Measurements from ENCODE around the gene MRPS15.
"Not testable (repeated sequence)": the region's sequence is repeated elsewhere in the genome, so short reads cannot be mapped to it uniquely, and the experiment has no call there.

Gene MRPS15

GRCh38 chr1:36463803-36464604 lies at the start of gene MRPS15:
MRPS15 (minus strand) TSS chr1:36464384; CDS start chr1:36464275, 109 bp downstream.
- TF ChIP-seq, protein P1, sequence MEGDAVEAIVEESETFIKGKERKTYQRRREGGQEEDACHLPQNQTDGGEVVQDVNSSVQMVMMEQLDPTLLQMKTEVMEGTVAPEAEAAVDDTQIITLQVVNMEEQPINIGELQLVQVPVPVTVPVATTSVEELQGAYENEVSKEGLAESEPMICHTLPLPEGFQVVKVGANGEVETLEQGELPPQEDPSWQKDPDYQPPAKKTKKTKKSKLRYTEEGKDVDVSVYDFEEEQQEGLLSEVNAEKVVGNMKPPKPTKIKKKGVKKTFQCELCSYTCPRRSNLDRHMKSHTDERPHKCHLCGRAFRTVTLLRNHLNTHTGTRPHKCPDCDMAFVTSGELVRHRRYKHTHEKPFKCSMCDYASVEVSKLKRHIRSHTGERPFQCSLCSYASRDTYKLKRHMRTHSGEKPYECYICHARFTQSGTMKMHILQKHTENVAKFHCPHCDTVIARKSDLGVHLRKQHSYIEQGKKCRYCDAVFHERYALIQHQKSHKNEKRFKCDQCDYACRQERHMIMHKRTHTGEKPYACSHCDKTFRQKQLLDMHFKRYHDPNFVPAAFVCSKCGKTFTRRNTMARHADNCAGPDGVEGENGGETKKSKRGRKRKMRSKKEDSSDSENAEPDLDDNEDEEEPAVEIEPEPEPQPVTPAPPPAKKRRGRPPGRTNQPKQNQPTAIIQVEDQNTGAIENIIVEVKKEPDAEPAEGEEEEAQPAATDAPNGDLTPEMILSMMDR (IDR thresholded peaks at IDR 0.05; ENCODE audit: extremely low read depth, missing control alignments), result no peak
- peak; percentile 93 for DNase-seq (ENCODE audit: low spot score)

DNA sequence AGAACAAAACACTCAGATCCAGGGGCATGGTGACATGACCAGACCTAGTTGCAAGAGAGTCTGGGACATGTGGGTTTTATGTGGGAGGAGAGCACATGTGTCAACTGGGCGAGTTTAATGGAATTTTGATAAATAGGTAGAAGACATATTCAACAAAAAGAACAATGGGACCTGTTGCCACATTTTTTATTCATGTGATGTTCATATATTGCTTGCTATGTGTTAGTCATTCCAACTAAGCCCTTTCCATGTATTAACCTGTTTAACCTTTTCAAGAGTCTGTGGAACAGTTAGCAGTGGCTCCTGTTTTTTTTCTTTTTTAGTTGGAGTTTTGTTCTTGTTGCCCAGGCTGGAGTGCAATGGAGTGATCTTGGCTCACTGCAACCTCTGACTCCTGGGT lies 48.7 kb upstream of the MRPS15 start:
- TF ChIP-seq, protein P1 (IDR thresholded peaks at IDR 0.05; ENCODE audit: extremely low read depth, missing control alignments), result no peak
- no peak for DNase-seq (ENCODE audit: low spot score)

- TF ChIP-seq, protein P1 (IDR thresholded peaks at IDR 0.05; ENCODE audit: extremely low read depth, missing control alignments), result no peak
- DNase-seq (ENCODE audit: low spot score), result no peak
Measured at GRCh38 chr1:36511804-36512798, 47.9 kb upstream of the MRPS15 start.

- not testable (repeated sequence) for DNase-seq (ENCODE audit: low spot score)
Measured at GRCh38 chr1:36511220-36511619, 47.0 kb upstream of the MRPS15 start.

- no peak for DNase-seq (ENCODE audit: low spot score)
- TF ChIP-seq, protein P1 (IDR thresholded peaks at IDR 0.05; ENCODE audit: extremely low read depth, missing control alignments), result no peak
Measured at GRCh38 chr1:36510418-36510817, 46.2 kb upstream of the MRPS15 start.

DNA sequence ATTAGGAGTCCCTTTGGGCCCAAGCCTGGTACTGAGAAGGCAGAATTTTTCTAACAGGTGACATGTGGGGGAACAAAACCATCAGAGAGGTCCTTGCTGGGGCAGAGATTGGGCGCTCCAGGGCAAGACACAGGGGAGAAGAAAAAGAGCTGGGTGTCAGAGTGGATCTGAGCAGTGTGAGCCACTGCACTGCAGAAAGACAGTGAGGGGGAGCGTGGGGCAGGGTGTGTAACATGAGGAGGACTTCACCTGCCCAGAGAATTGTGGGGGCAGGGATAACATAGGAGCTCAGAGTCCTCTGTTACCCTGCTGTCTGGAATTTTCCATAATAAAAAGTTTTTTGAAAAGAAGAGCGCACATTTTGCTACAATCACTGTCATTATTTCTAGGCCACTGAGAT lies 44.1 kb upstream of the MRPS15 start:
- no peak for DNase-seq (ENCODE audit: low spot score)
- TF ChIP-seq, protein P1 (IDR thresholded peaks at IDR 0.05; ENCODE audit: extremely low read depth, missing control alignments), result no peak

DNA sequence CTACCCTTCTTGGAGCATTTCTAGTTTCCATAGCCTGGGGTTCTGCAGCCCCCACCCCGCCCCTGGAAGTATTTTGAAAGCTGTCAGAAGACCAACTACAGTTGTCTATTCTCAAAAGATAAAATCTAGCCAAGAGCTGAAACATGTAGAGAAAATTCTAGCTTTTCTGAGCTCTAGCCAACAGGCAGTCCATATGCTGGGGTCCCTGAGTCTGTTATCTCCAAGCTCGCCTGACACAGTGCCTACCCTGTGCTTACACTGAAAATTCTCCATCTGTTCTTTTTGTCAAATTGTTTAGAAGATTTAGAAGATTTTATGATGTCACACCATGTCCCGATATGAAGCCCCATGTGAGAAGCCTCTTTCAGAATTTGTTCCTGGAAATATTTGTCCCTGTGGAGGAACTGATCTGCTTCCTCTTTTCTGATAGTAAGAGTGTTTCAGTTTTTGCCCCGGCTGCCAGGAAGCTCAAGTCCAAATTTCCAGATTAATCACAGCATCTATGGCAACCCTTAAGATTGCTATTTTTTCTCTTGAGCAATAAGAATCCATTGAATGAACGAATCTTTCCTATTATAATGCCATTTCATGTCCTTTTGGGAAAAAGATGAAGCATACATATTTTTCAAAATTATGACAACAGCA lies 42.2 kb upstream of the MRPS15 start:
- DNase-seq (ENCODE audit: low spot score), result no peak
- TF ChIP-seq, protein P1 (IDR thresholded peaks at IDR 0.05; ENCODE audit: extremely low read depth, missing control alignments), result no peak
